Mammary epithelial cell (primary cell): ENCODE results near the gene PPP4R4.

ENCODE experiments used
- EZH2 ChIP-seq: IDR thresholded peaks from 2 replicates; pipeline ENCODE4 v1.6.1; 2012; ENCODE audit warnings: low read length, inconsistent platforms, borderline replicate concordance
- TF ChIP-seq, protein P1 (sequence below), 2 donors: IDR thresholded peaks in 1 of 2; conservative IDR thresholded peaks in 1 of 2; 2 replicates each; pipeline ENCODE4 v1.5.1; 2011 to 2012; ENCODE audit warnings: inconsistent platforms in 2 of 2, low read length in 2 of 2, mild to moderate bottlenecking in 2 of 2, control low read depth in 1 of 2, low read depth in 1 of 2; ENCODE audit not compliant: insufficient read depth in 1 of 2; ENCODE audit errors: extremely low read depth in 1 of 2

- TF ChIP-seq, protein P1, sequence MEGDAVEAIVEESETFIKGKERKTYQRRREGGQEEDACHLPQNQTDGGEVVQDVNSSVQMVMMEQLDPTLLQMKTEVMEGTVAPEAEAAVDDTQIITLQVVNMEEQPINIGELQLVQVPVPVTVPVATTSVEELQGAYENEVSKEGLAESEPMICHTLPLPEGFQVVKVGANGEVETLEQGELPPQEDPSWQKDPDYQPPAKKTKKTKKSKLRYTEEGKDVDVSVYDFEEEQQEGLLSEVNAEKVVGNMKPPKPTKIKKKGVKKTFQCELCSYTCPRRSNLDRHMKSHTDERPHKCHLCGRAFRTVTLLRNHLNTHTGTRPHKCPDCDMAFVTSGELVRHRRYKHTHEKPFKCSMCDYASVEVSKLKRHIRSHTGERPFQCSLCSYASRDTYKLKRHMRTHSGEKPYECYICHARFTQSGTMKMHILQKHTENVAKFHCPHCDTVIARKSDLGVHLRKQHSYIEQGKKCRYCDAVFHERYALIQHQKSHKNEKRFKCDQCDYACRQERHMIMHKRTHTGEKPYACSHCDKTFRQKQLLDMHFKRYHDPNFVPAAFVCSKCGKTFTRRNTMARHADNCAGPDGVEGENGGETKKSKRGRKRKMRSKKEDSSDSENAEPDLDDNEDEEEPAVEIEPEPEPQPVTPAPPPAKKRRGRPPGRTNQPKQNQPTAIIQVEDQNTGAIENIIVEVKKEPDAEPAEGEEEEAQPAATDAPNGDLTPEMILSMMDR (conservative IDR thresholded peaks at IDR 0.05 in 1 of 2, IDR thresholded peaks at IDR 0.05 in 1 of 2; ENCODE audit: extremely low read depth in 1 of 2, insufficient read depth in 1 of 2, low read depth in 1 of 2, low read length in 2 of 2): no peak
- TF ChIP-seq EZH2: no peak
Observed at GRCh38 chr14:94237046-94237445, 62.9 kb downstream of the PPP4R4 start.
